Stomach (tissue), 4 donors: ENCODE results near the gene KEL.

ENCODE experiments used
- EP300 ChIP-seq: sonication (generic); formaldehyde crosslinking; IDR thresholded peaks from one replicate; pipeline ENCODE4 v1.6.1; 2017; ENCODE audit warnings: antibody characterized with exemption
- POLR2A ChIP-seq, 4 donors: fragments of 450-650 bp; IDR thresholded peaks; one replicate each; pipeline ENCODE4 v1.6.1; 2016; ENCODE audit warnings: antibody characterized with exemption in 4 of 4, control low read depth in 2 of 4, mild to moderate bottlenecking in 1 of 4, moderate library complexity in 1 of 4
- POLR2AphosphoS5 ChIP-seq, 3 donors: sonication (generic); formaldehyde crosslinking; IDR thresholded peaks; one replicate each; pipeline ENCODE4 v1.6.1; 2016; ENCODE audit warnings: antibody characterized with exemption in 3 of 3
- TF ChIP-seq, protein P1 (sequence below), 7 experiments: fragments of 450-650 bp in 4 of 7; fragments of 200-600 bp in 3 of 7; sonication (generic) in 3 of 7; IDR thresholded peaks; one replicate each; pipeline ENCODE4 v1.5.1; 2016 to 2019; ENCODE audit warnings: antibody characterized with exemption in 7 of 7, control low read depth in 2 of 7, mild to moderate bottlenecking in 1 of 7

DNA sequence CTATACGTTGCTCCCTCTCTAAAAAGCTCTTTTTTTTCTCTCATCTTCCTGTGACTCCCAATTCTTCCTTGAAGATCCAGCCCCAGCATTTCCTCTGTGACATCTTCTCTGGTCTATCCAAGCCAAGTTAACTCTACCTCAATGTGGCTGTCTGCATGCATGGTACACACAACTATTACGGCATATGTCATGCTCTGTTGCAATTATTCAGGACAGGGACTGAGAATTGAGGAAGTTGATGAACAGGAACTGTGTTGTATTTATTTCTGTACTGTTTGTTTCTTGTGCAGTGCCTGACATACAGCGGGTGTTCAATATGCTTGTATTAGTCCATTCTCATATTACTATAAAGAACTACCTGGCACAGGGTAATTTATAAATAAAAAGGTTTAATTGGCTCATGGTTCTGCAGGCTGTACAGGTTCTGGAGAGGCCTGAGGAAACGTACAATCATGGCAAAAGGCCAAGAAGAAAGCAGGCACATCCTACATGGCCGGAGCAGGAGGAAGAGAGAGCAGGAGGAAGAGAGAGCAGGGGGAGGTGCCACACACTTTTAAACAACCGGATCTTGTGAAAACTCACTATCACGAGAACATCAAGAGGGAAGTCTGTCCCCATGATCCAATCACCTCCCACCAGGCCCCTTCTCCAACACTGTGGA, 34.9 kb downstream of the KEL start:
- TF ChIP-seq, protein P1, sequence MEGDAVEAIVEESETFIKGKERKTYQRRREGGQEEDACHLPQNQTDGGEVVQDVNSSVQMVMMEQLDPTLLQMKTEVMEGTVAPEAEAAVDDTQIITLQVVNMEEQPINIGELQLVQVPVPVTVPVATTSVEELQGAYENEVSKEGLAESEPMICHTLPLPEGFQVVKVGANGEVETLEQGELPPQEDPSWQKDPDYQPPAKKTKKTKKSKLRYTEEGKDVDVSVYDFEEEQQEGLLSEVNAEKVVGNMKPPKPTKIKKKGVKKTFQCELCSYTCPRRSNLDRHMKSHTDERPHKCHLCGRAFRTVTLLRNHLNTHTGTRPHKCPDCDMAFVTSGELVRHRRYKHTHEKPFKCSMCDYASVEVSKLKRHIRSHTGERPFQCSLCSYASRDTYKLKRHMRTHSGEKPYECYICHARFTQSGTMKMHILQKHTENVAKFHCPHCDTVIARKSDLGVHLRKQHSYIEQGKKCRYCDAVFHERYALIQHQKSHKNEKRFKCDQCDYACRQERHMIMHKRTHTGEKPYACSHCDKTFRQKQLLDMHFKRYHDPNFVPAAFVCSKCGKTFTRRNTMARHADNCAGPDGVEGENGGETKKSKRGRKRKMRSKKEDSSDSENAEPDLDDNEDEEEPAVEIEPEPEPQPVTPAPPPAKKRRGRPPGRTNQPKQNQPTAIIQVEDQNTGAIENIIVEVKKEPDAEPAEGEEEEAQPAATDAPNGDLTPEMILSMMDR (IDR thresholded peaks at IDR 0.05), result no peak
- TF ChIP-seq POLR2A (IDR thresholded peaks at IDR 0.05) (no peak), POLR2AphosphoS5 (IDR thresholded peaks at IDR 0.05) (no peak), EP300 (no peak)
